GM21786 (cell line): ENCODE measurements around the gene TGFBR2.

Experiments
- ATAC-seq: cut with Tn5 transposase; IDR thresholded peaks from one replicate; pipeline ENCODE4 v1.9.1; 2021; ENCODE audit not compliant: unreplicated experiment

TGFBR2 gene

GRCh38 chr3:30633718-30634117 lies 27.3 kb downstream of the TGFBR2 start:
- ATAC-seq = no peak

DNA sequence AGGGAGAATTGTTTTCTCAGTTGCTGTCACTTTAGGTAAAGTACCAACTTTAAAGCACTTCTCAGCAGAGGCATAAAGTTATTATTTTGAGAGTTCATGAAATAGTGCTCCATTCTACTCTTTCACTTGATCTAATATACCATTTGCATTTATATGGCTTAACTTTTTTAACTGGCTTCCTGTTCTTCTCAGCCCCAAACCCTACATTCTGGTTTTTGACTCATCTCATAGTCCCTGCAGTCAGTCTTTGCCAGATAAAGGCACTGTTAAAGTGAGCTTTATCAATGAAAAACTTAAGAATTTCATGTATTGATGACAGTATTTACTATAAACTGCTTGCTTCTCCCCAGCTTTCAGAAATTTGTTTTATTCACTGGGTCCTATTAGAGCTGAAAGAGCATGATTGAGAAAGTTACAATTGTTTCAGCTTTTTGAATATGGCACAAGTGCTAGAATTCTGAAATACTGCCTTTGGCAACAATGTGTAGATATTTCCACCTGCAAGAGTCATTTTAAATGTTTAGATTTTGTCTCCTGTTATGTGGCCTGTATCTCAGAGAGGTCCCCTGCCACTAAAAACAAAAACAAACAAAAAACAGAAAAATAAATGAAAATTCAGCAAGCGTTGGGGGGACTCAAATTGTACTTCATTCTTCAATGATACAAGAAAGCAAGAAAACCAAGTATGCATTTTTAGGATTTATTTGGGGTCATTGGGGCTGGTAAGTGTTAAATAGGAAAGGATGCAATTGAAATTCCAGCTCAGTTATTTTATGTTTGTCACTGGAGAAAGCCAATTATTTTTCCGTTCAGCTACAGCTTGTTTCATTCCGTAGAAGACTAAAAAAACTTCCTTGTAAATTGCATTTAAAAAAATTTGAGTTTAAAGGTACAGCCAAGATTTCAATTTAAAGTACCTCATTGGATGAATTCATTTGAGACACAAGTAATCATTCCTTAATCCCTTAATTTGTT lies 28.6 kb downstream of the TGFBR2 start:
- ATAC-seq = no peak

DNA sequence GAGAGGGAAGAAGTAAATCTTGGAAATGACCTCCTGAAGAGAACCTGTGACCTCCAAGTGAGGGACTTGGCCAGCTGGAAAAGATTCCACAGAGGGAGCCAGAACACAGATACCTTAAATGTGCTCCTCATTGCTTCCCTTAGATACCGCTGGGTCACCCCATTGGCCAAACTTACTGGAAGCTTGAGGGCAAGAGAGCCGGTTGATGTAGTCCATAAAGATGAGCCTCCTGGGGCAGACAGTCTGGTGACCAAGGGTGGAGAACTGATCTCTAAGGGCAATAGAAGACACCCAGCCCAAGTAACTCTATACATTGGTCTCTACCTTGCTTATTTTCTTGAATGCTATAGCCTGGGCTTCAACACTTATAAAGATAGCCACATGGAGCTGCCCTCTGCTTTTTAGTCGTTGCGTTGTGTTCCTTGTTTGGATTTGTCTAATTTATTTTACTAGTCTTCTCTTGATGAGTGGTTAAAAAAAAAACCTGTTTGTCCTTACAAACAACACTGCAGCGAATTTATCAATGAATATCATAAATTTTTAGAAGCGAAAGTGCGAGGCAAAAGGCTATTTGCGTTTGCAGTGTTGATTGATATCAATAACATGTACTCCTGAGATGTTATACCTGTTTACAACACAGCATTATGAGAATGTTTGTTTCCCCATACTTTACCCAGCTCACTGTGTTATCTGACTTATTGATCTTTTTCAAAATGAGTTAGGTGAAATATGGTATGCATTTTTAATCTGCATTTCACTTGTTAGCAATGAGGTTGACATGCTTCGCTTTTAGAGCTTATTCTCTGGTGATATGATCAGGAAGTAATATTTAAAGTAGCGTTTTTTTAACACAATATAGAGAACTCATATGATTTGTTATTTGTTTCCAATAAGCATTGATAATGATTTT lies 31.2 kb downstream of the TGFBR2 start:
- no peak for ATAC-seq

DNA sequence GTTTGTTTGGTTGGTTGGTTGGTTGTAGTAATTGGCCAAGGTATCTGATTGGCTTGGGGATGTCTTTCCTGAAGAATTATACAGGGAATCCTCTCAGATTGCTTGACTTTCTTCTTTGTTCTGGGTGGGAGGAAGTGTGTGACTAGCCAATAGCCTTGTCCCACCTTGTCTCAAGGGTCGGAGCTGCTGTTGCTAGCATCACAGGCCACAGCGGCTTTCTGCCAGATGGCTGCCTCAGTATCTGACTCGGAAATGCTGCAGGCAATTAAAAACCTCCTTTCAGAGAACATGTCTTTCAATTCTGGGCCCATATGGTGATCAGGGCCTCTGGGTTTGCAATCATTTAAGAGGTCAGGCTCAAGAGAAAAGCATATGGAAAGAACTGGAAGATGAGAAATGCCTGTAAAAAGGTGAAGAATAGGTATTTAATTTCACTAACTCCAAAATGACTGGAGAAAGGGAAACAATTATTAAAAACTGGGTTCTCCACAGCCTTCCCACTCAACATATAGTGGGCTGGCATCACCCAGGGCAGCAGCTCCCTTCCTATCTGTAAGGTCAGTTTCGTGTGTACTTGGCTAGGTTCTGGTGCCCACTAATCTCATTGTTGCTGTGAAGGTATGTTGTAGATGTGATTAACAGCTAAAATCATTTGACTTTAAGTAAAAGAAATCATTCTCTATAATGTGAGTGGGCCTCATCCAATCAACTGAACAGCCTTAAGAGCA lies 32.4 kb downstream of the TGFBR2 start:
- no peak for ATAC-seq

DNA sequence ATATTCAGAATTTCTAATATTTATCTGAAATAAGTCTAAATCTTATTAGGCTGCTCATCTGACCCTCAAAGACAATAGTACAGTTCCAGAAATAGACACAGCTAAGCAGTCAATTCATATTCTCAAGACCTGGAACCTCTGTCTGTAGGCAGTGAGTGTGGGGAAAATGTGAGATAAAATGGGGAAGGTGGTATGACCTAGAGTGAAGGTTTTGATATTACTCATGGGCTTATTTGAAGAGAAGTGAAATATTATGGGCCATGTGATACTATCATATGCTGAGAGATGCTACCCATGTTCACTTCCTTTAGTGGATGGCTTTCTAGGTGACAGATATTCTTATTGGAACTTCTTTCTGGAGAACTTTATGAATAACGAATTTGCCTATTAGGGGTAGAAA lies 33.5 kb downstream of the TGFBR2 start:
- peak; percentile 80 for ATAC-seq

GRCh38 chr3:30640851-30641250 lies 34.5 kb downstream of the TGFBR2 start:
- no peak for ATAC-seq

DNA sequence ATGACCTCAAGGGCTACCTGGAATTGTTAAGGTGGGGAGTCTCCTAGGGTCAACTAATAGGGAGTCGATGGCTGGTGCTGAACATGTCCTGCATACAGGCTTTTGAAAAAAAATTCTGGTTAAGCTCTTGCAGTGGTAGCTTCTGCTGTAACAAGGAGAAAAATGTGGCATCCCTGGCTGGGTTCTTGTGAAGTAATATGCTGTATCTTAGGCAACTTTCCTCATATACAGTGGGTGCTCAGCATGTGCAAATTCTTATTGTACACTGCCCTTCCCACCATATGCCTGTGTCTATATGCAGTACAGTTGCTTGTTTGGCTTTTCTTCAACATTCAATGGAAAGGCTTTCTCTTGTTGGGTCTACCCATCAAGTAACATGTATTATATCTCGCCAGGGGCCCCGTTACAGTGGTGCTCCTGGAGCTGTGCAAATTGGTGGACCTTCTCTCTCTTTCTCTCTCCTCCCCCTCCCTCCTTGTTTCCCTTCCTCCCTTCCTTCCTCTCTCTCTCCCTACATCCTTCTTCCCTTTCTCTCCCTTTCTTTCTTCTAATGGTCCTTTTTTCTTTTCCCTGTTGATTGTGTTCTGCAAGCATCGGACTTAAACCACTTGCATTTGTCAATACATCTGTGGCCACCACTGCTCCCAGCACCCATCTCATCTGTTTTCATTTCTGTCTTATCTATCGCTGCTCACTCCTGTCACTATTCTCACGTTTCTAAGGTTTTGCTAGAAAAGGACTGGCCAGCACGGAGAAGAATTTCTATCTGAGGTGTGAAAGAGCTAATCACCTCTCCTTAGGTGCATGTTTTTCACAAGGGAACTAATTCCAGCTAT lies 35.2 kb downstream of the TGFBR2 start:
- ATAC-seq = no peak

GRCh38 chr3:30642849-30643361 lies 36.5 kb downstream of the TGFBR2 start:
- ATAC-seq = no peak

- peak; percentile 21 for ATAC-seq
Measured at GRCh38 chr3:30643763-30644462, 37.5 kb downstream of the TGFBR2 start.

- ATAC-seq = peak; percentile 49
Measured at GRCh38 chr3:30644615-30645014, 38.2 kb downstream of the TGFBR2 start.

- no peak for ATAC-seq
Measured at GRCh38 chr3:30645077-30645476, 38.7 kb downstream of the TGFBR2 start.

DNA sequence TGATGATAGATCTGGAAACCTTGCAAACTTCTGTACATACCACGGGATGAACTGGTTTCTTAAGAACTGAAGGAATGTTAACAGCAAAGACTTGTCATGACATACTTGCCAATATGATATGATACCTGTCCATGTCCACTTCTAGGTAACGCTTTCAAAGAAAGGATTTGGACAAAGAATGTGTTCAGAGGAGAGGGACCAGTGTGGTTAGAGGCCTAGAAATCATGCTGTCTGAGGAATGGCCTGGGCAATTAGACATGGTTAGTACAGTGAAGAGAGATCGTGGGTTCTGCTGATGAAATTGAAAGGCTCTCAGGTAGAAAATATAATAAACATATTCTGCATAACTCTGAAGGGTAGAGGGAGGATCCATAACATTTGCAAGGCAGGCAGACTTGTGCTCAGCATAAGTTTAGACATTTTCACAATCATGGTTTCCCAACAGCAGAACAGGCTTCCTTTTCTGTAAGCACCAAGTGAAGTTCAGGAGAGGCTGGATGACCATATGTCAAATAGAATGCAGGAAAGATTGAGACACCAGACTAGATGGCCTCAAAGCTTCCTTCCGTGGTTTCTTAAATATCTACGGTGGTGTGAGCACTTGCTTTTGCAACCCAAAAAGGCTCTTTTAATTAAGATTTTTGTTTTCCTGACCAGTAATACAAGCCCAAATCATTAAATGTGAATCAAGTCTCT lies 39.9 kb downstream of the TGFBR2 start:
- no peak for ATAC-seq

- ATAC-seq = no peak
Measured at GRCh38 chr3:30646961-30647752, 40.8 kb downstream of the TGFBR2 start.

GRCh38 chr3:30648670-30649357 lies 42.4 kb downstream of the TGFBR2 start:
- no peak for ATAC-seq

- peak; percentile 79 for ATAC-seq
Measured at GRCh38 chr3:30649572-30650318, 43.3 kb downstream of the TGFBR2 start.

GRCh38 chr3:30650348-30650995 lies 44.1 kb downstream of the TGFBR2 start:
- ATAC-seq = no peak
